H1 (cell line): ENCODE results near the gene DNAJC6.

Experiments used
- CHD2 ChIP-seq: IDR thresholded peaks from 2 replicates; pipeline ENCODE4 v1.6.1; 2012; ENCODE audit warnings: low read length, improper control_type of control experiment
- JUND ChIP-seq: IDR thresholded peaks from 2 replicates; pipeline ENCODE4 v1.6.1; 2011; ENCODE audit warnings: mild to moderate bottlenecking, improper control_type of control experiment, low read length
- NRF1 ChIP-seq: IDR thresholded peaks from 2 replicates; pipeline ENCODE4 v1.6.1; 2011; ENCODE audit warnings: mild to moderate bottlenecking, low read depth, low read length, improper control_type of control experiment
- RFX5 ChIP-seq: IDR thresholded peaks from 2 replicates; pipeline ENCODE4 v1.6.1; 2011; ENCODE audit warnings: low read depth, low read length, improper control_type of control experiment, borderline replicate concordance
- SRF ChIP-seq: IDR thresholded peaks from 2 replicates; pipeline ENCODE4 v1.6.1; 2011; ENCODE audit warnings: mild to moderate bottlenecking, low read depth, low read length, moderate library complexity
- TF ChIP-seq, protein P1 (sequence below), 3 experiments: IDR thresholded peaks; 1 replicate in 2 of 3; 2 replicates in 1 of 3; pipeline versions ENCODE4 v1.5.1 to v1.6.1; 2011; ENCODE audit warnings: low read length in 3 of 3, mild to moderate bottlenecking in 3 of 3, inconsistent platforms in 2 of 3, low read depth in 1 of 3, moderate library complexity in 1 of 3; ENCODE audit not compliant: insufficient read depth in 1 of 3; ENCODE audit errors: control extremely low read depth in 1 of 3

DNA sequence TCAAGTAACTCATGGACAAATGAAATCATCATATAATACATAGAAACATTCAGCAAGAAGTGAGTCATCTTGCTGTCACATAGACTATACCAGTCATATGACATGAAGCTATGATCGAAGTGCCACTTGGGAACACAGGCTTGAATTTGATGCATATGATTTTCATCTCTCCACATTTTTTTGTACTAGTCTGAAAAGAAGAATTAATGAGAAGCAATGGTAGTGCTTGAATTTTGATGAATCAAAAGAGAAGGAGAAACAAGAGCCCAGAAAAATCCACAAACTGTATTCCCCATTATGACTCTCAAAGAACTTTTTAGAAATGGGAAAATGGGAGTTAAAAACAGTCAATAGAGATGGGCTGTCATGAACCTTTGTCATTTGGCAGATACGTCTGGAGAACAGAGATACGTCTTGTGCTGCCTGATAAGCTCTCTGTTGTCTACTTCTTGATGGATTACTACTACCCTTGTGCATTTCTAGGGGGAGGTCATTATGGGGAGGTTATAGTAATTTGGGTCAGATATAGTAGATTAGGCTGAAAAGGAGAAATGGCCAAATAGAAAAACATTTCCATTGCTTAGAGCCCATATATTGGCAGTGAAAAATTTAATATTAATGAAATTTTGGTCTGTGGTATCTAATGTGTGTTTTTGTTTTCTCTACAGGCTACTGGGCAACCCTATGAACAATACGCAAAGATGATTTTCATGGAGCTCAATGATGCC is 103.1 kb downstream of the DNAJC6 start:
- TF ChIP-seq NRF1 = no peak
- TF ChIP-seq, protein P1, sequence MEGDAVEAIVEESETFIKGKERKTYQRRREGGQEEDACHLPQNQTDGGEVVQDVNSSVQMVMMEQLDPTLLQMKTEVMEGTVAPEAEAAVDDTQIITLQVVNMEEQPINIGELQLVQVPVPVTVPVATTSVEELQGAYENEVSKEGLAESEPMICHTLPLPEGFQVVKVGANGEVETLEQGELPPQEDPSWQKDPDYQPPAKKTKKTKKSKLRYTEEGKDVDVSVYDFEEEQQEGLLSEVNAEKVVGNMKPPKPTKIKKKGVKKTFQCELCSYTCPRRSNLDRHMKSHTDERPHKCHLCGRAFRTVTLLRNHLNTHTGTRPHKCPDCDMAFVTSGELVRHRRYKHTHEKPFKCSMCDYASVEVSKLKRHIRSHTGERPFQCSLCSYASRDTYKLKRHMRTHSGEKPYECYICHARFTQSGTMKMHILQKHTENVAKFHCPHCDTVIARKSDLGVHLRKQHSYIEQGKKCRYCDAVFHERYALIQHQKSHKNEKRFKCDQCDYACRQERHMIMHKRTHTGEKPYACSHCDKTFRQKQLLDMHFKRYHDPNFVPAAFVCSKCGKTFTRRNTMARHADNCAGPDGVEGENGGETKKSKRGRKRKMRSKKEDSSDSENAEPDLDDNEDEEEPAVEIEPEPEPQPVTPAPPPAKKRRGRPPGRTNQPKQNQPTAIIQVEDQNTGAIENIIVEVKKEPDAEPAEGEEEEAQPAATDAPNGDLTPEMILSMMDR (IDR thresholded peaks at IDR 0.05; ENCODE audit: control extremely low read depth in 1 of 3, insufficient read depth in 1 of 3, low read depth in 1 of 3, low read length in 3 of 3) = no peak
- no peak for TF ChIP-seq CHD2
- TF ChIP-seq JUND = no peak
- TF ChIP-seq SRF = no peak
- TF ChIP-seq RFX5 = no peak
